ENCODE data around the gene RASGRF2. TPM values are rescaled to one million over a fixed set of nuclear protein-coding genes. Genes with fewer than 3 reads are reported as not detected.

RASGRF2 gene
- total and polyA plus RNA-seq, 9 of the 15 experiments (the other 6 are each of a cell fraction or from before 2014, with no cell fraction given) = 0.01 to 0.22 (median 0.08) TPM; not detected in 2

DNA sequence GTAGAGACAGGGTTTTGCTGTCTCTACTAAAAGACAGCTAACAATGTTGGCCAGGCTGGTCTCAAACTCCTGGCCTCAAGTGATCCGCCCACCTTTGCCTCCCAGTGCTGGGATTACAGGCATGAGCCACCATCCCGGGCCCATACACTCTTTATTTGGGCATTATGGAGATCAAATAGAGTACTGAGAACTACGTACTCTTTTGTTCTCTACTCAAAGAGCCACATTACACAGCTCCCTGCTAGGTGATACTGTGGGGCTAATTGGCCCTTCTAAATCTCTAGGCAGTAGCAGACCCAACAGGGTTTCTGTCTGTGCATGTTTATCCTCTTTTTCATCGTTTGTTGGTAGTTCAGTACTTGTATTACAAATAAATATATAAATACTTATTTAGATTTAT, 289.1 kb downstream of the RASGRF2 start (continued):
- TF ChIP-seq MAZ (CRISPR knock-in tag; conservative IDR thresholded peaks at IDR 0.05 in 1 of 2, IDR thresholded peaks at IDR 0.05 in 1 of 2) = no peak
- TF ChIP-seq THRAP3 (IDR thresholded peaks at IDR 0.05; ENCODE audit: borderline replicate concordance) = no peak
- TF ChIP-seq, protein P1, sequence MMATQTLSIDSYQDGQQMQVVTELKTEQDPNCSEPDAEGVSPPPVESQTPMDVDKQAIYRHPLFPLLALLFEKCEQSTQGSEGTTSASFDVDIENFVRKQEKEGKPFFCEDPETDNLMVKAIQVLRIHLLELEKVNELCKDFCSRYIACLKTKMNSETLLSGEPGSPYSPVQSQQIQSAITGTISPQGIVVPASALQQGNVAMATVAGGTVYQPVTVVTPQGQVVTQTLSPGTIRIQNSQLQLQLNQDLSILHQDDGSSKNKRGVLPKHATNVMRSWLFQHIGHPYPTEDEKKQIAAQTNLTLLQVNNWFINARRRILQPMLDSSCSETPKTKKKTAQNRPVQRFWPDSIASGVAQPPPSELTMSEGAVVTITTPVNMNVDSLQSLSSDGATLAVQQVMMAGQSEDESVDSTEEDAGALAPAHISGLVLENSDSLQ (IDR thresholded peaks at IDR 0.05) = no peak
- TF ChIP-seq ZNF586 (CRISPR knock-in tag; conservative IDR thresholded peaks at IDR 0.05) = no peak
- no peak for TF ChIP-seq NELFE (IDR thresholded peaks at IDR 0.05; ENCODE audit: insufficient read depth, insufficient read length)
- TF ChIP-seq FOXK2 (conservative IDR thresholded peaks at IDR 0.05 in 1 of 2, IDR thresholded peaks at IDR 0.05 in 1 of 2; ENCODE audit: low read depth in 2 of 2) = no peak
- TF ChIP-seq, protein P2, sequence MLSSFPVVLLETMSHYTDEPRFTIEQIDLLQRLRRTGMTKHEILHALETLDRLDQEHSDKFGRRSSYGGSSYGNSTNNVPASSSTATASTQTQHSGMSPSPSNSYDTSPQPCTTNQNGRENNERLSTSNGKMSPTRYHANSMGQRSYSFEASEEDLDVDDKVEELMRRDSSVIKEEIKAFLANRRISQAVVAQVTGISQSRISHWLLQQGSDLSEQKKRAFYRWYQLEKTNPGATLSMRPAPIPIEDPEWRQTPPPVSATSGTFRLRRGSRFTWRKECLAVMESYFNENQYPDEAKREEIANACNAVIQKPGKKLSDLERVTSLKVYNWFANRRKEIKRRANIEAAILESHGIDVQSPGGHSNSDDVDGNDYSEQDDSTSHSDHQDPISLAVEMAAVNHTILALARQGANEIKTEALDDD (IDR thresholded peaks at IDR 0.05) = no peak
- TF ChIP-seq ZNF184 (CRISPR knock-in tag; IDR thresholded peaks at IDR 0.05) = no peak
- no peak for TF ChIP-seq ZNF174 (CRISPR knock-in tag; IDR thresholded peaks at IDR 0.05)
- TF ChIP-seq, protein P3, sequence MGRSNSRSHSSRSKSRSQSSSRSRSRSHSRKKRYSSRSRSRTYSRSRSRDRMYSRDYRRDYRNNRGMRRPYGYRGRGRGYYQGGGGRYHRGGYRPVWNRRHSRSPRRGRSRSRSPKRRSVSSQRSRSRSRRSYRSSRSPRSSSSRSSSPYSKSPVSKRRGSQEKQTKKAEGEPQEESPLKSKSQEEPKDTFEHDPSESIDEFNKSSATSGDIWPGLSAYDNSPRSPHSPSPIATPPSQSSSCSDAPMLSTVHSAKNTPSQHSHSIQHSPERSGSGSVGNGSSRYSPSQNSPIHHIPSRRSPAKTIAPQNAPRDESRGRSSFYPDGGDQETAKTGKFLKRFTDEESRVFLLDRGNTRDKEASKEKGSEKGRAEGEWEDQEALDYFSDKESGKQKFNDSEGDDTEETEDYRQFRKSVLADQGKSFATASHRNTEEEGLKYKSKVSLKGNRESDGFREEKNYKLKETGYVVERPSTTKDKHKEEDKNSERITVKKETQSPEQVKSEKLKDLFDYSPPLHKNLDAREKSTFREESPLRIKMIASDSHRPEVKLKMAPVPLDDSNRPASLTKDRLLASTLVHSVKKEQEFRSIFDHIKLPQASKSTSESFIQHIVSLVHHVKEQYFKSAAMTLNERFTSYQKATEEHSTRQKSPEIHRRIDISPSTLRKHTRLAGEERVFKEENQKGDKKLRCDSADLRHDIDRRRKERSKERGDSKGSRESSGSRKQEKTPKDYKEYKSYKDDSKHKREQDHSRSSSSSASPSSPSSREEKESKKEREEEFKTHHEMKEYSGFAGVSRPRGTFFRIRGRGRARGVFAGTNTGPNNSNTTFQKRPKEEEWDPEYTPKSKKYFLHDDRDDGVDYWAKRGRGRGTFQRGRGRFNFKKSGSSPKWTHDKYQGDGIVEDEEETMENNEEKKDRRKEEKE (IDR thresholded peaks at IDR 0.05; ENCODE audit: borderline replicate concordance in 1 of 2, control insufficient read depth in 1 of 2, low read depth in 2 of 2, low read length in 1 of 2) = no peak
- TF ChIP-seq, protein P4, sequence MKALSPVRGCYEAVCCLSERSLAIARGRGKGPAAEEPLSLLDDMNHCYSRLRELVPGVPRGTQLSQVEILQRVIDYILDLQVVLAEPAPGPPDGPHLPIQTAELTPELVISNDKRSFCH (CRISPR knock-in tag; IDR thresholded peaks at IDR 0.05) = no peak
- TF ChIP-seq, protein P4 (tag; IDR thresholded peaks at IDR 0.05) = no peak
- no peak for TF ChIP-seq ZBTB8A (IDR thresholded peaks at IDR 0.05; ENCODE audit: partially characterized antibody)

Measured in K562 (cell line).